Loucy (cell line): ENCODE data around the gene MFAP1.

Experiments
- CTCF ChIP-seq: fragments of 200-600 bp; sonication (generic); conservative IDR thresholded peaks from 2 replicates; pipeline ENCODE4 v1.5.1; 2014; ENCODE audit warnings: mild to moderate bottlenecking, antibody characterized with exemption, low read length
- EZH2phosphoT487 ChIP-seq: fragments of 200-600 bp; IDR thresholded peaks from 2 replicates; pipeline ENCODE4 v1.6.1; 2018; ENCODE audit warnings: antibody characterized with exemption, mild to moderate bottlenecking, moderate library complexity, borderline replicate concordance

GRCh38 chr15:43762824-43763223, 61.7 kb downstream of the MFAP1 start:
- TF ChIP-seq CTCF (no peak), EZH2phosphoT487 (no peak)
